Measurements from ENCODE around the gene NOS3.
"Not testable (repeated sequence)": the region's sequence is repeated elsewhere in the genome, so short reads cannot be mapped to it uniquely, and the experiment has no call there.

NOS3 gene

DNA sequence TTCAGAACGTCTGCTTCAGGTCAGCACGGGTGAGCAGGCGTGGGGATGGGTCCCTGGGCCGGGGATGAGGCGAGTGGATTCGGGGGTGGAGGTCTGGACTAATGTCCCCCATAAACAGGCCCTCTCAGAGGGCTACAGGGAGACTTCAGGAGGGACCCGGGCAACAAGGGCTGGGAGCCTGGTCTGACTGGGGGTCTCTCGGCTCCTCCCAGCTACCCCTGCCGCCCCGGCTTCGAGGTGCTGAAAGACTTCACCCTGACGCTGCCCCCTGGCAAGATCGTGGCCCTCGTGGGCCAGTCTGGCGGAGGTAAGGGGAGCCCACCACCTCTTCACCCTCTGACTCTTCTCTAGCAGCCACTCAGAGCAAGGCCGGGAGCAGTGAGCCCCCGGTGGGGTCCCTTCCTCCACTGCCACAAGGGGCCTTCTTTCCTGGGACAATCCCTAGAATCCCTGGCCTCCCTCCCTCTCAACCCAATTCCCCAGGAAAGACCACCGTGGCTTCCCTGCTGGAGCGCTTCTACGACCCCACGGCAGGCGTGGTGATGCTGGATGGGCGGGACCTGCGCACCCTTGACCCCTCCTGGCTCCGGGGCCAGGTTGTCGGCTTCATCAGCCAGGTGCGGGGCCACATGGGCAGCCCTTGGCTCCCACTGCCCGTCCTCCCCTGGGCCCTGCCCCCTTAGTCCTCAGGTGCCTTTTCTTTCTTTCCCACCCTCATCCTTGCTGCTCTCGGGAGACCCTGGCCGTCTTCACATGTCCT, 50.0 kb downstream of the NOS3 start:
- DNase-seq: no peak

DNA sequence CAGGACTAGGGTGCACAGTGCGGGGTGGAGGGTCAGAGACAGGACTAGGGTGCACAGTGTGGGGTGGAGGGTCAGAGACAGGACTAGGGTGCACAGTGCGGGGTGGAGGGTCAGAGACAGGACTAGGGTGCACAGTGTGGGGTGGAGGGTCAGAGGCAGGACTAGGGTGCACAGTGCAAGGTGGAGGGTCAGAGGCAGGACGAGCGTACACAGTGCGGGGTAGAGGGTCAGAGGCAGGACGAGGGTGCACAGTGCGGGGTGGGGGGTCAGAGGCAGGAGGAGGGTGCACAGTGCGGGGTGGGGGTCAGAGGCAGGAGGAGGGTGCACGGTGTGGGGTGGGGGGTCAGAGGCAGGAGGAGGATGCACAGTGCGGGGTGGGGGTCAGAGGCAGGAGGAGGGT, 52.6 kb downstream of the NOS3 start:
- not testable (repeated sequence) for DNase-seq

DNA sequence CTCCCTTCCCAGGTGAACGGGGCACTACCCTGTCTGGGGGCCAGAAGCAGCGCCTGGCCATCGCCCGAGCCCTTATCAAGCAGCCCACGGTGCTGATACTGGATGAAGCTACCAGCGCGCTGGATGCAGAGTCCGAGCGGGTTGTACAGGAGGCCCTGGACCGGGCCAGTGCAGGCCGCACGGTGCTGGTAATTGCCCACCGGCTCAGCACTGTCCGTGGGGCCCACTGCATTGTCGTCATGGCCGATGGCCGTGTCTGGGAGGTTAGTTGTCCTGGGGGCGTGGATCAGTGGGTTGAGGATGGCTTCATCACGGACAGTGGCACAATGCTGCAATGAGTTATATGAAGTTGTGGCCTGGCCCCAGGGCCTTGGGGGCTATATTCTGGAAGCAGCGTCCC, 53.1 kb downstream of the NOS3 start:
- DNase-seq: no peak

- DNase-seq: no peak
Measured at GRCh38 chr7:151045262-151045661, 54.4 kb downstream of the NOS3 start.

GRCh38 chr7:151045967-151046366, 55.1 kb downstream of the NOS3 start:
- no peak for DNase-seq

DNA sequence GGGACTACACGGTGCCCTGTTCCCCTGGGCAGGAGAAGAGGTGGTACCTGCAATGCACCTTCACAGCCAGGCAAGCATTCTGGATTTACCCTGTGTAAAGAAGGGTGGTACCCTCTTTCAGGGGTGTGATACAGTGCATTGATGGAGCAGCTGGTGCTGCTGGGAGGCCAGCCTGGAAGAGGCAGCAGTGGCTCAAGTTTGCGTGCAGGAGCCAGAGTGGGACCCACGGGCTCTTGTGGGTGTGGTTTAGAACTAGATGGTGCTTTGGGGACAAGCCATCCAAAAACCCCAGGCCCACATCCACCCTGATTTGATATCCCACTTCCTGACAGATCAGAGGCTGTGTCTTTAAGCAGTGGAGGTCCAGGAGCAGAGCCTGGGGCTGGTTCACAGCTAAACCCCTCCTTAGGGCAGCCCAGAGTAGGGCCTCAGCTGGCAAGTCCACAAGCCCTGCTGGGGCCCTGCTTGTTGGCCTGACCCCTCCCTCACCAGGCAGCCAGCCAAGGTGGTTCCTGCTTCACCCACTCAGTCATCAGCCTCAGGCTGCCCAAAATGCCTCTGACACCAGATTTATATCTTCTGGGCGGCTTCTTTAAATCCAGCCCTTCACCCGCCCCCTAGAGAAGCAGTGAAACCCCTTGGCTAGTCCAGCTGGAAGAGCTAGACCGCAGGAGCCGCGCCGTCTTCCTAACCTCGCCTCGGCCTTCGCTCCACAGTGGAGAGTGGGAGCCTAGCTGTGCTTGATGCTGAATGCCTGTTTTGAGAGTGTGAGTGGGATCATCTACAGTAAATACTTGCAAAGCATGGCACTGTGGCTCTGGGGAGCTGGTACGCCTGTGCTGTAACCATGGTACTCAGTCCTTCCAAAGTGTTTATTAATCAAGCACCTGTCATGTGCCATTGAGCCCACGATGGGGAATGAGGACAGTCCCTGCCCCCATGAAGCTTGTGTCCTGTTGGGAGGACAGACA, 56.1 kb downstream of the NOS3 start:
- peak; percentile 46 for DNase-seq

DNA sequence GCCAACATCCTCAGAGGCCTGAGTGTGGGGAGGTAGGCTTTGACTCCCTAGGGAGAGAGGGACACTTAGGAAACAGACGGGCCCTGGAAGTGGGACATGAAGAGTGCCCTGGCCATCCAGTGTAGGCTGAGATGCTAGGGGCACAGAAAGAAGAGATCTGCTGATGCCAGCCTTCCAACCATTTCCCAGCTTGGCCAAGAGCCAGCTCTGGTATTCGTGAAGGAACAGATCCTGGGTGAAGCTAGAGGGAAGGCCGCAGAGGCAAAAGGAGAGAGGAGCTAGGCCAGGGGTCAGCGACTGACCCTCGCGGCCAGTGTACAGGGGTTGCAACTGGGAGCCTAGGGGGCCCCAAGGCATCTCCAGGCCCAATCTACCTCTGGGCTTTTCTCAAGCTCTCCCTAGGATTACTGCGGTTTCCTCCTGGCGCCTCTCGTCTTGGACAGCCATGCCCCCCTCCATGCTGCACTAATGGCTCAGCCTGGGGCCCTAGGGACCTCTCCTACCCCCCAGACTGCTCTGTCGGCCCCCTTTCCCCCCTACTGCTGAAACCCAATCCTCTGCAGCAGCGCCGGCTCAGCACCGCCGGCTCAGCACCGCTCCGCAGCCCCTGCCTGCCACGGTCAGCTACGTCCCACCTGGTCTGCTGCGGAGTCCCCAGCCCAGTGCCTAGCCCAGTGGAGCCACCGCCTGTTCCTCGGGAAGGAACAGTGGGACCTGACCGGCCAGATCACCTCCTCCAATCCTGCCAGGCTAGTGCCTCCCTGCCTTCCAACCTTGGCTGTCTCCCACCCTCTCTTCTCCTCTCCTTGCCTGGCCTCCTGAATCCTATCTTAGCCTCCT, 57.4 kb downstream of the NOS3 start, which contains the start of gene ASIC3:
Gene ASIC3 (plus strand): TSS at position 556 of the 840 bp plus-strand sequence. CDS start 355 bp downstream, outside the sequence.
- DNase-seq: no peak

- DNase-seq: no peak
Measured at GRCh38 chr7:151048911-151049463, 58.2 kb downstream of the NOS3 start.

- no peak for DNase-seq
Measured at GRCh38 chr7:151051108-151051507, 60.3 kb downstream of the NOS3 start.

- no peak for DNase-seq
Measured at GRCh38 chr7:151053096-151053495, 62.3 kb downstream of the NOS3 start.

- no peak for DNase-seq
Measured at GRCh38 chr7:151053751-151054150, 62.9 kb downstream of the NOS3 start.

DNA sequence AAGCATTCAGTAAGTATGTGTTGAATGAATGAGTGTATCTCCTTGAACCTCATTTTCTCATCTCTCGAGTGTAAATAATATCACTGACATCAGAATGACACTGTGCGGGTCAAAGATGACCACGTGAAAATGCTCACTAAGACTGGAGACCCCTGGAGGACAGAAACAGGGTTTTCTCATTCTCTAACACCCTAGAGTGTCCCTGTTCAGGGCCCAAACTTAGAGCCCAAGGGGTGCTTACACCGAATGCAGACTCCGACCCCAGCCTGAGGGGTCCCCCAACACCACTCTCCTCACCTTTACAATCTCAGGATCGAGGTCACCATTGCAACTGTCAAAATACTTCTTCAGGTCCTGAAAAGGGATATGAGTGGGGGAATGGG, 65.5 kb downstream of the NOS3 start:
- DNase-seq: no peak

DNA sequence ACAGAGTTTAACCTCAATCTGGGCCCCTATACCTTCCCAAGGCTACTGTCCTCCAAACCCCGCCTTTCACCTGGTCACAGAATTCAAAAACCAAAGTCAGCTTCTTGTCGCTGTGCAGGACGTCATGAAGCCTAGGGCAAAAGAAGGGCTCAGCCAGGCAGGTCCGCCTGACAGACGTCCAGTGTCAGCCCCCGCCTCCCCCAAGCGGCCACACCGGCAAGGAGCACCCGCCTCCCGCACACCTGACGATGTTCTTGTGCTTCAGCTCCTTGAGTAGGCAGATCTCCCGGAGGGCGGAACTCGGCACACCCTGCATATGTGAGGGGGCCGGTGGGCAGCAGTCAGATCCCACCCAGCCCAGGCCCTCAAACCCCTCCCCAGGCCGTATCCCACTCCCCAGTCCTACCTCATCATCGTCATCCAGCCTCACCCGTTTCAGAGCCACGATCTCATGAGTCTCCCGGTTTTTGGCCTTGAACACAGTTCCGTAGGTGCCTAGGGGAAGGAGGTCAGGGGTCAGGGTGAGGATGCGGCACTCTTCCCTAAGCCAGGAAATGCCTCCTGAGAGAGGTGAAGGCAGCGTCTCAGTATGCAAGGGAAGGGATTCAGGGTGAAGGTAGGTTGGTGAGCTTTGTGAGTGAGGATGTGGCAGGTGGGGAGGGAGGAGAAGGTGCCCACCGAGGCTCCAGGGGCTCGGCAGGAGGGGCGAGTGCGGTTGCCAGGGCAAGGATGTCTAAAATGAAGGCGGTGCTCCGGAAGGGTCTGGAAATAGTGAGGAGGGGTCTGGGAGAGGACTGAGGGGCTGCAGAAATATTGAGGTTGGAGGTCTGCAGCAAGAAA, 66.1 kb downstream of the NOS3 start:
- DNase-seq: no peak

- DNase-seq: no peak
Measured at GRCh38 chr7:151057506-151057988, 66.7 kb downstream of the NOS3 start, which contains the start of gene CDK5. CDK5 (minus strand) TSS chr7:151057897; CDS start chr7:151057848, 49 bp downstream.

DNA sequence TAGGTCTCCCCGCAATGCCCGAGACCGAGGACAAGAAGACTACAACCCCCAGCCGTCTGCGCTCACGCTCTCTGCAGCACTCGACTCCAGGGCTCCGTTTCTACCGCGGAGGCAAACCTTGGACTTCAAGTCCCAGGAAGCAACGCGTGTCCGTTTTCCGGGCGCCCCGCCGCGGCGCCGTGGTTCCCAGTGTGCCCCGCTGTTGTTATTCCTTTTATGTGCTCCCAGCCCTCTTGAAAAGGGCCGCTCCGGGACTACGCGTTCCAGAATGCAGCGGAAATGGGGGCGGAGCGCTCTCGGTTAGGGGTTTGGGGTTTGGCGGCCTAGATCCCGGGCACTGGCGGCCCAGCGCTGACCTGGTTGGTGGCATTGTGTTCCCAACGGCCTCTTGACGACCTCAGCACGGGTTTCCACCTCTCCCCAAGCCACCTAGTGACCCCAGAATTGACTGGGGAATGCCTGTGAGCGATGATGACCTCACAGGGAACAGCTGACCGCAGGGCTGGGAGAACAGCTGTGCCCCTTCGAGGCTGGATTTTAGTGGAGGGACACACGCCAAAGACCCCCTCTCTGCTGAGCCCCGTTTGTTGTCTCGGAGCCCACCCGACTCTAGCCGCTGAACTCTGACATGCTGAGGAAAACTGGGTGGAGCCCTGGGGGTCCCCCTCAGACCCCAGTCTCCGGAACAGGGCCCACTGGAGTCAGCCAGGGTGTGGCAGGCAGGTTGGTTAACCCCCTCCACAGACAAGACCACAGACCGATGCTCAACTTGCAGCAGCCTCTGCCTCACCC, 67.4 kb downstream of the NOS3 start:
- DNase-seq: peak; percentile 100

- no peak for DNase-seq
Measured at GRCh38 chr7:151058781-151059366, 68.1 kb downstream of the NOS3 start.

DNA sequence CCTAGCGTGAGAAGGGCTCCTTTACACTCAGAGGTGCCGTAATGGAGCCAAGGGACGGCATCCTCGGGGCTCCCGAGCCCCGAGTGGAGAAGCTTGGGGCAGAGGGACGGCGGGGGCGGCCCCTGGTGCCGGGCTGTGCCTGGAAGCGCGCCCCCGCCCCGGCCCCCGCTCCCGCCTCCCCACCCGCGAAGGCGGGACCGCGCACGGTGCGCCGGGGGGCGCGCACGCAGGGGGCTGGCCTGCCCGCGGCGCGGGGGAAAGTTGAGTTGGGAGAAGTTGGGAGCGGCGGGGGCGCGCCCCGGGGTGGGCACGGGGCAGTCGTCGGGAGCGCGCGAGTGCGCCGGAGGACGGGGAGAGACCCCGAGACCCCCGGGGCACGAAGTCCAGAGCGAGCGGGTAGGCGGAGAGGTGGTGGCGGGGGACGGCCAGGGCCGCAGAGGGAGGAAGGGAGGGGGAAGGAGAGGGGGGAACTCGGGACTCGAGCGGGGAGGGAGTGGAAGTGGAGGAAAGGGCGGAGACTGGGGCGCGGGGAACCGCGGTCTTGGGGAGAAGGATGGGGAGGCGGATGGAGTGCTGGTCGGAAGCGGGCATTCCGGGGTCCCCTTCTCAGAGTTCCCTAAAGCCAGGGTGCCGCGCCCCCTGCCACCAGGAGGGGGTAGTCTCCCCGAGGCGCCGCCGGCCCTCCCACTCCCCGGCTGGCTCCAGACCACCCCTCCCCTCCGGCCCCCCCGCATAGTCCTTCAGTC, 68.7 kb downstream of the NOS3 start, which contains the start of gene SLC4A2:
Gene SLC4A2 (plus strand): TSS at position 223 of the 746 bp plus-strand sequence. CDS start 2,399 bp downstream, outside the sequence.
- DNase-seq: peak; percentile 82

DNA sequence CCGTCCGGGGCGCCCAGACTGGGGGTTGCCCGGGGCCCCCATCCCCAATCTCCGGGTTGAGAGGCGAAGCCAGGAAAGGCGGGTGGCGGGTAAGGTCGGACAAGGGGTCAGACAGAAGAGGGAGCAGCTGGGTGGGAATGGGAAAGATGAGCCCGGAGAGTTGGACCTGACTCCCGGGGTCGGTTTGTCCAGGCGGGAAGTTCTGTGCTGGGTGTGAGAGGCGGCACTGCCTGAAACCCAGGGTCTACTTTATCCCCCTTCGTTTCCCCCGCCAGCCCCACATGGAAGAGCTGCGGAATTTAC, 69.2 kb downstream of the NOS3 start:
- DNase-seq: no peak
